ENCODE measurements around the gene RAB40B.

RAB40B gene

DNA sequence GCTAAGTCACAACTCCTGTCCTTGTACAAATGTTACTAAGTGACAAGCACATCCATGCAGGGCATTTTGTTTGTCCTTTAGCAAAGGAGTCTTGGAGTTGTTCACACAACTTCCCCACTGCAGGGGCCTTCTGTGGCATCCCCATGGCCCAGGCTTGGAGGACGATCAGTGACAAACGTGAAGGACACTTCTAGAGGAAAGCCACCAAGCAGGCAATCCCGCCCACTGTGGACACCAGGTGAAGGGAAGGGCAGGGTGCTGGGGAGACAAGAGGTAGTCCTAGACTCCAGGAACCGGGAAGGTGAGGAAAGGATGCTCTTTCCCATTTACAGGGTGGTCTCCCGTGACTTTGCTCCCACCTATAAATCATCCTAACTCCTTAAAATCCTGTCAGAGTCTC, 54.4 kb downstream of the RAB40B start:
- no peak overlapping the region for H3K27ac ChIP-seq (replicated peaks; ENCODE audit: low read length)
- H3K14ac ChIP-seq (ENCODE audit: low read length), result no peak overlapping the region
- H3K18ac ChIP-seq (ENCODE audit: low read length), result no peak overlapping the region
- no peak overlapping the region for H2BK12ac ChIP-seq (ENCODE audit: low read length)
- H3K4me1 ChIP-seq (ENCODE audit: control insufficient read depth in 2 of 2, insufficient read depth in 1 of 2, low read depth in 1 of 2, low read length in 2 of 2), result peaks cover 4 to 5% of the 10 kb centered on the region in 2 donors
- no peak overlapping the region for H3K23ac ChIP-seq (ENCODE audit: low read depth, low read length, poor library complexity)
- H4K91ac ChIP-seq (ENCODE audit: low read depth, low read length, poor library complexity), result no peak overlapping the region
- WGBS, 2 donors (ENCODE audit: extremely low coverage in 2 of 2, insufficient read length in 2 of 2, insufficient replicate concordance in 1 of 2), result no CpG with 5 or more reads among the region's 5 CpGs
- H3K27me3 ChIP-seq (ENCODE audit: control insufficient read depth in 3 of 3, insufficient read depth in 3 of 3, low read depth in 1 of 3, low read length in 3 of 3), result no peaks in the 10 kb centered on the region
- no peaks in the 10 kb centered on the region for H3K9me3 ChIP-seq (replicated peaks in 1 of 2; ENCODE audit: control insufficient read depth in 2 of 2, insufficient read depth in 1 of 2, low read depth in 1 of 2, low read length in 2 of 2)
- no peak overlapping the region for H3K4me3 ChIP-seq (ENCODE audit: low read length in 2 of 2)
- no peak overlapping the region for H2BK15ac ChIP-seq (ENCODE audit: low read length)
- no peak overlapping the region for H3K9ac ChIP-seq (ENCODE audit: low read depth, low read length, poor library complexity)
- H2AK5ac ChIP-seq (ENCODE audit: low read depth, low read length), result no peak overlapping the region
- DNase-seq (ENCODE audit: low spot score), result no peak
- peaks cover 26 to 60% of the 10 kb centered on the region in 2 donors for H3K36me3 ChIP-seq (replicated peaks in 1 of 2; ENCODE audit: control insufficient read depth in 2 of 2, insufficient read depth in 2 of 2, low read length in 2 of 2)
- H3K4ac ChIP-seq (ENCODE audit: low read length), result no peak overlapping the region
- H3K79me1 ChIP-seq (ENCODE audit: low read depth, low read length), result peaks cover 16% of the 10 kb centered on the region
- no peak overlapping the region for H2BK120ac ChIP-seq (ENCODE audit: low read depth, low read length)
- H4K8ac ChIP-seq (ENCODE audit: low read depth, low read length), result no peak overlapping the region
- no peak overlapping the region for H2BK5ac ChIP-seq (ENCODE audit: low read length)
- no peak overlapping the region for H3K4me2 ChIP-seq (ENCODE audit: insufficient read depth, low read length, poor library complexity, severe bottlenecking)
- no peak overlapping the region for H2AFZ ChIP-seq (ENCODE audit: low read length)

DNA sequence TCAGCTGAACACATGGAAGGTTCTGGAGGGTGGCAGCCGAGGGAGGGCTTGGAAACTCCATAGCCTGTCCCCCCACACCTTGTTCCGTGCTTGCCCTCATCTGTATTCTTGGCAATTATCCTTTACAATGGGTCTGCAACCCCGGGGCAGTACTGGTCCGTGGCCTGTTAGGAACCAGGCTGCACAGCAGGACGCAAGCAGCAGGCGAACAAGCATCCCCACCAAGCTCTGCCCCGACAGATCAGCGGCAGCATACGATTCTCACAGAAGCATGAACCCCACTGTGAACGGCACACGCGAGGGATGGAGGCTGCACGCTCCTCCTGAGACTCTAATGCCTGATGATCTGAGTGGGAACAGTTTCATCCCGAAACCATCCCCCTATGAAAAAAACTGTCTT, 56.5 kb downstream of the RAB40B start:
- Histone ChIP-seq H2BK5ac (ENCODE audit: low read length) (no peak overlapping the region), H3K4me2 (ENCODE audit: insufficient read depth, low read length, poor library complexity, severe bottlenecking) (no peak overlapping the region), H4K8ac (ENCODE audit: low read depth, low read length) (no peak overlapping the region), H3K4ac (ENCODE audit: low read length) (no peak overlapping the region), H3K27me3 (ENCODE audit: control insufficient read depth in 3 of 3, insufficient read depth in 3 of 3, low read depth in 1 of 3, low read length in 3 of 3) (no peaks in the 10 kb centered on the region), H3K36me3 (replicated peaks in 1 of 2; ENCODE audit: control insufficient read depth in 2 of 2, insufficient read depth in 2 of 2, low read length in 2 of 2) (peaks cover 29 to 78% of the 10 kb centered on the region in 2 donors), H3K18ac (ENCODE audit: low read length) (no peak overlapping the region), H2AFZ (ENCODE audit: low read length) (no peak overlapping the region), H2BK120ac (ENCODE audit: low read depth, low read length) (no peak overlapping the region), H3K4me1 (ENCODE audit: control insufficient read depth in 2 of 2, insufficient read depth in 1 of 2, low read depth in 1 of 2, low read length in 2 of 2) (peaks cover 0 to 5% of the 10 kb centered on the region in 2 donors), H2AK5ac (ENCODE audit: low read depth, low read length) (no peak overlapping the region), H3K4me3 (ENCODE audit: low read length in 2 of 2) (no peak overlapping the region), H3K79me1 (ENCODE audit: low read depth, low read length) (peaks cover 10% of the 10 kb centered on the region), H3K23ac (ENCODE audit: low read depth, low read length, poor library complexity) (no peak overlapping the region), H3K14ac (ENCODE audit: low read length) (no peak overlapping the region), H4K91ac (ENCODE audit: low read depth, low read length, poor library complexity) (no peak overlapping the region), H3K27ac (replicated peaks; ENCODE audit: low read length) (no peak overlapping the region), H3K9me3 (replicated peaks in 1 of 2; ENCODE audit: control insufficient read depth in 2 of 2, insufficient read depth in 1 of 2, low read depth in 1 of 2, low read length in 2 of 2) (peaks cover 0 to 7% of the 10 kb centered on the region in 2 donors), H2BK12ac (ENCODE audit: low read length) (no peak overlapping the region), H2BK15ac (ENCODE audit: low read length) (no peak overlapping the region), H3K9ac (ENCODE audit: low read depth, low read length, poor library complexity) (no peak overlapping the region)
- WGBS, 2 donors (ENCODE audit: extremely low coverage in 2 of 2, insufficient read length in 2 of 2, insufficient replicate concordance in 1 of 2), result no CpG with 5 or more reads among the region's 14 CpGs
- DNase-seq (ENCODE audit: low spot score), result no peak

DNA sequence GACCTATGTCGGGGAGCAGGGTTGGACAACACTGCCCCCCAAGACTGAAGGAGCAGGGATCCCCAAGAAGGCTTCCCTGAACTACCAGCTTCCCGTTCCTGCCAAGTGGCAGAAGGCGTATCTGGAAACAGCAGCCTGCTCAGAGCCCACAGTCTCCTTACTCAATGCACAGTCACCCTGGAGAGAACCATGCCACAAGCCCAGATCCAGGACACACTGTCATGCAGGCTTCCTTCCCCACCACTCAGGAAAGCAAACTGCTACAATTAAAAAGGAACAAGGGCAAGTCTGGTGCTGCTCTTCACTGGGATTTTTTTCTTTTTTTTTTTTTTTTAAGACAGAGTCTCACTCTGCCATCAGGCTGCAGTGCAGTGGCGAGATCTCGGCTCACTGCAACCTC, 58.5 kb downstream of the RAB40B start:
- no peak overlapping the region for H3K18ac ChIP-seq (ENCODE audit: low read length)
- H3K23ac ChIP-seq (ENCODE audit: low read depth, low read length, poor library complexity), result no peak overlapping the region
- no peak overlapping the region for H2BK120ac ChIP-seq (ENCODE audit: low read depth, low read length)
- H3K4ac ChIP-seq (ENCODE audit: low read length), result no peak overlapping the region
- H2BK12ac ChIP-seq (ENCODE audit: low read length), result no peak overlapping the region
- peaks cover 10% of the 10 kb centered on the region for H3K79me1 ChIP-seq (ENCODE audit: low read depth, low read length)
- no CpG with 5 or more reads among the region's 5 CpGs for WGBS, 2 donors (ENCODE audit: extremely low coverage in 2 of 2, insufficient read length in 2 of 2, insufficient replicate concordance in 1 of 2)
- no peak overlapping the region for H3K14ac ChIP-seq (ENCODE audit: low read length)
- peak overlapping the region; percentile 7 for H4K91ac ChIP-seq (ENCODE audit: low read depth, low read length, poor library complexity)
- no peak overlapping the region for H2BK5ac ChIP-seq (ENCODE audit: low read length)
- no peak overlapping the region for H2BK15ac ChIP-seq (ENCODE audit: low read length)
- no peak for DNase-seq (ENCODE audit: low spot score)
- H3K4me1 ChIP-seq (ENCODE audit: control insufficient read depth in 2 of 2, insufficient read depth in 1 of 2, low read depth in 1 of 2, low read length in 2 of 2), result no peaks in the 10 kb centered on the region
- no peak overlapping the region for H3K27ac ChIP-seq (replicated peaks; ENCODE audit: low read length)
- H3K9me3 ChIP-seq (replicated peaks in 1 of 2; ENCODE audit: control insufficient read depth in 2 of 2, insufficient read depth in 1 of 2, low read depth in 1 of 2, low read length in 2 of 2), result peaks cover 0 to 10% of the 10 kb centered on the region in 2 donors
- no peak overlapping the region for H4K8ac ChIP-seq (ENCODE audit: low read depth, low read length)
- H3K4me3 ChIP-seq (ENCODE audit: low read length in 2 of 2), result no peak overlapping the region
- no peaks in the 10 kb centered on the region for H3K27me3 ChIP-seq (ENCODE audit: control insufficient read depth in 3 of 3, insufficient read depth in 3 of 3, low read depth in 1 of 3, low read length in 3 of 3)
- no peak overlapping the region for H2AFZ ChIP-seq (ENCODE audit: low read length)
- H3K4me2 ChIP-seq (ENCODE audit: insufficient read depth, low read length, poor library complexity, severe bottlenecking), result no peak overlapping the region
- no peak overlapping the region for H2AK5ac ChIP-seq (ENCODE audit: low read depth, low read length)
- H3K36me3 ChIP-seq (replicated peaks in 1 of 2; ENCODE audit: control insufficient read depth in 2 of 2, insufficient read depth in 2 of 2, low read length in 2 of 2), result peaks cover 29 to 87% of the 10 kb centered on the region in 2 donors
- H3K9ac ChIP-seq (ENCODE audit: low read depth, low read length, poor library complexity), result no peak overlapping the region

DNA sequence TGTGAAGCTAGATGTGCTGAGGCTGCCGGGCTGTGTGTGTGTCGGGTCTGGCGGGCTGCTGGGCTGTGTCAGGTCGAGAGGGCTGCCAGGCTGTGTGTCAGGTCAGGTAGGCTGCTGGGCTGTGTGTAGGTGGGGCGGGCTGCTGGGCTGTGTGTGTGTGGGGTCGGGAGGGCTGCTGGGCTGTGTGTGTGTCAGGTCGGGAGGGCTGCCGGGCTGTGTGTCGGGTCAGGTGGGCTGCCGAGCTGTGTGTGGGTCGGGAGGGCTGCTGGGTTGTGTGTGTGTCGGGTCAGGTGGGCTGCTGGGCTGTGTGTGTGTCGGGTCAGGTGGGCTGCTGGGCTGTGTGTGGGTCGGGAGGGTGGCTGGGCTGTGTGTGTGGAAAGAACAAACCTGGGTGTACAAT, 58.9 kb downstream of the RAB40B start:
- H3K4me1 ChIP-seq (ENCODE audit: control insufficient read depth in 2 of 2, insufficient read depth in 1 of 2, low read depth in 1 of 2, low read length in 2 of 2), result no peaks in the 10 kb centered on the region
- no peak overlapping the region for H3K14ac ChIP-seq (ENCODE audit: low read length)
- H2AK5ac ChIP-seq (ENCODE audit: low read depth, low read length), result no peak overlapping the region
- no peak overlapping the region for H3K18ac ChIP-seq (ENCODE audit: low read length)
- H3K23ac ChIP-seq (ENCODE audit: low read depth, low read length, poor library complexity), result peak overlapping the region; percentile 70
- H3K36me3 ChIP-seq (replicated peaks in 1 of 2; ENCODE audit: control insufficient read depth in 2 of 2, insufficient read depth in 2 of 2, low read length in 2 of 2), result peaks cover 31 to 90% of the 10 kb centered on the region in 2 donors
- H3K9ac ChIP-seq (ENCODE audit: low read depth, low read length, poor library complexity), result no peak overlapping the region
- H3K4ac ChIP-seq (ENCODE audit: low read length), result no peak overlapping the region
- no peak for DNase-seq (ENCODE audit: low spot score)
- no peak overlapping the region for H2BK12ac ChIP-seq (ENCODE audit: low read length)
- no peak overlapping the region for H2BK15ac ChIP-seq (ENCODE audit: low read length)
- peak overlapping the region; percentile 7 for H4K91ac ChIP-seq (ENCODE audit: low read depth, low read length, poor library complexity)
- H2AFZ ChIP-seq (ENCODE audit: low read length), result no peak overlapping the region
- no peak overlapping the region for H4K8ac ChIP-seq (ENCODE audit: low read depth, low read length)
- no peak overlapping the region for H2BK5ac ChIP-seq (ENCODE audit: low read length)
- H3K4me2 ChIP-seq (ENCODE audit: insufficient read depth, low read length, poor library complexity, severe bottlenecking), result no peak overlapping the region
- H2BK120ac ChIP-seq (ENCODE audit: low read depth, low read length), result no peak overlapping the region
- H3K27me3 ChIP-seq (ENCODE audit: control insufficient read depth in 3 of 3, insufficient read depth in 3 of 3, low read depth in 1 of 3, low read length in 3 of 3), result no peaks in the 10 kb centered on the region
- peaks cover 0 to 10% of the 10 kb centered on the region in 2 donors for H3K9me3 ChIP-seq (replicated peaks in 1 of 2; ENCODE audit: control insufficient read depth in 2 of 2, insufficient read depth in 1 of 2, low read depth in 1 of 2, low read length in 2 of 2)
- peak overlapping the region in 1 of 2 donors; percentile 65 for H3K4me3 ChIP-seq (ENCODE audit: low read length in 2 of 2)
- no peak overlapping the region for H3K27ac ChIP-seq (replicated peaks; ENCODE audit: low read length)
- H3K79me1 ChIP-seq (ENCODE audit: low read depth, low read length), result peaks cover 10% of the 10 kb centered on the region
- WGBS, 2 donors (ENCODE audit: extremely low coverage in 2 of 2, insufficient read length in 2 of 2, insufficient replicate concordance in 1 of 2), result no CpG with 5 or more reads among the region's 14 CpGs

Measured in neuronal stem cell (in vitro differentiated cells).